MM.1S (cell line): ENCODE measurements around the gene GH1.

ENCODE experiments used
- CTCF ChIP-seq: fragments of 300-600 bp; sonication (generic); IDR thresholded peaks from 2 replicates; pipeline ENCODE4 v1.5.1; 2016; ENCODE audit warnings: antibody characterized with exemption, low read length, mixed read lengths
- EZH2 ChIP-seq: fragments of 300-600 bp; sonication (generic); optimal IDR thresholded peaks from 2 replicates; pipeline ENCODE3; 2017; ENCODE audit warnings: low read depth, mild to moderate bottlenecking, antibody characterized with exemption, low read length, mixed read lengths
- EZH2phosphoT487 ChIP-seq: fragments of 300-600 bp; sonication (generic); IDR thresholded peaks from 2 replicates; pipeline ENCODE4 v1.6.1; 2018; ENCODE audit warnings: antibody characterized with exemption, low read length

- no peak for TF ChIP-seq CTCF
- TF ChIP-seq EZH2: no peak
- TF ChIP-seq EZH2phosphoT487: no peak
These were observed 41.4 kb upstream of the GH1 start for GRCh38 chr17:63960006-63960405.
